A673 (cell line): Measurements from ENCODE around the gene LRRN4CL. TPM values are rescaled to one million over a fixed set of nuclear protein-coding genes. Genes with fewer than 3 reads are reported as not detected.

Experiments used
- BruUV-seq: library from RNA; stranded (reverse); fragments of 400-500 nt; replicated peaks from 2 replicates; lab custom pipeline; 2021; lab: Mats Ljungman, UMichigan
- CTCF ChIA-PET: fragments of 300-600 bp; sonication (Branson Sonifier 250); formaldehyde crosslinking; loops from one replicate; lab custom pipeline; 2022; ENCODE audit warnings: antibody characterized with exemption; lab: Charles Lee
- POLR2A ChIA-PET: fragments of 300-600 bp; sonication (Branson Sonifier 250); formaldehyde crosslinking; loops from one replicate; lab custom pipeline; 2022; ENCODE audit warnings: antibody characterized with exemption; ENCODE audit not compliant: low non-redundant PET; lab: Charles Lee
- DNase-seq: peaks from one replicate; pipeline ENCODE4 v3.0.0-alpha.2; 2015; ENCODE audit warnings: low spot score
- H3K27ac ChIP-seq: fragments of 200-600 bp; sonication (generic); 2 replicates; pipeline ENCODE4 v1.5.1; 2016; ENCODE audit warnings: mixed run types, low read depth, mild to moderate bottlenecking, mixed read lengths, antibody characterized with exemption, low read length; ENCODE audit not compliant: poor library complexity, severe bottlenecking
- H3K27me3 ChIP-seq: fragments of 200-600 bp; sonication (generic); replicated peaks from 2 replicates; pipeline ENCODE4 v1.6.1; 2017; ENCODE audit warnings: mixed run types, low read depth, mild to moderate bottlenecking, mixed read lengths, antibody characterized with exemption, low read length; ENCODE audit not compliant: insufficient read depth, poor library complexity
- H3K36me3 ChIP-seq: fragments of 200-600 bp; sonication (generic); 2 replicates; pipeline ENCODE4 v1.6.1; 2016; ENCODE audit warnings: mixed run types, mild to moderate bottlenecking, mixed read lengths, antibody characterized with exemption, low read length; ENCODE audit not compliant: insufficient read depth, poor library complexity, severe bottlenecking
- H3K4me1 ChIP-seq: fragments of 200-600 bp; sonication (generic); 2 replicates; pipeline ENCODE4 v1.6.1; 2017; ENCODE audit warnings: mixed run types, mild to moderate bottlenecking, mixed read lengths, antibody characterized with exemption, low read length; ENCODE audit not compliant: insufficient read depth, poor library complexity, severe bottlenecking
- H3K4me3 ChIP-seq: fragments of 200-600 bp; sonication (generic); 2 replicates; pipeline ENCODE4 v1.5.1; 2016; ENCODE audit warnings: low read depth, mixed run types, mild to moderate bottlenecking, mixed read lengths, low read length; ENCODE audit not compliant: poor library complexity, severe bottlenecking
- H3K9me3 ChIP-seq: fragments of 200-600 bp; sonication (generic); 2 replicates; pipeline ENCODE4 v1.6.1; 2016; ENCODE audit warnings: mixed run types, low read depth, mild to moderate bottlenecking, mixed read lengths, antibody characterized with exemption, low read length; ENCODE audit not compliant: poor library complexity, severe bottlenecking
- CTCF ChIP-seq: fragments of 300-800, 200-600 bp; sonication (generic); conservative IDR thresholded peaks from 2 replicates; pipeline ENCODE4 v1.5.1; 2017; ENCODE audit warnings: low read depth, mild to moderate bottlenecking, antibody characterized with exemption, low read length, moderate library complexity, mixed read lengths
- EZH2 ChIP-seq: fragments of 200-600 bp; sonication (generic); IDR thresholded peaks from 2 replicates; pipeline ENCODE4 v1.6.1; 2017; ENCODE audit warnings: borderline replicate concordance, low read depth, mild to moderate bottlenecking, mixed read lengths, antibody characterized with exemption, low read length; ENCODE audit not compliant: poor library complexity, severe bottlenecking
- intact Hi-C: fragments of 100-400 bp; cut with micrococcal nuclease; formaldehyde crosslinking; loops from one replicate; pipeline ENCODE4 v1.10.0; 2022; ENCODE audit not compliant: unreplicated experiment
- total RNA-seq: library from RNA; stranded (reverse); gene quantifications from 2 replicates; pipeline ENCODE4 v1.2.3, GENCODE V29; 2021

The LRRN4CL gene
- total RNA-seq, 1 experiment from 2014 or later = 0.37 TPM

GRCh38 chr11:62724171-62724570 is 34.8 kb upstream of the LRRN4CL start:
- DNase-seq = no peak
- H3K4me3 ChIP-seq = peak overlapping the region; percentile 86
- H3K27ac ChIP-seq = peak overlapping the region; percentile 98
- POLR2A ChIA-PET = no interaction called here
- no peaks in the 10 kb centered on the region for H3K27me3 ChIP-seq
- CTCF ChIA-PET = interaction anchor here (0.5 kb wide), 1 partner anchor 64 kb away, joined by 6 read pairs; no protein-coding TSS in a partner anchor
- H3K4me1 ChIP-seq = peaks cover 8% of the 10 kb centered on the region
- peaks cover 61% of the 10 kb centered on the region for H3K36me3 ChIP-seq
- no peak for TF ChIP-seq EZH2
- no peak for TF ChIP-seq CTCF
- no TSS peak for BruUV-seq
- no peaks in the 10 kb centered on the region for H3K9me3 ChIP-seq
- intact Hi-C loops = no loop called here

GRCh38 chr11:62721994-62722393 is 32.7 kb upstream of the LRRN4CL start:
- Histone ChIP-seq H3K9me3 (no peaks in the 10 kb centered on the region), H3K27ac (peak overlapping the region; percentile 10), H3K4me1 (peaks cover 8% of the 10 kb centered on the region), H3K4me3 (no peak overlapping the region), H3K27me3 (no peaks in the 10 kb centered on the region), H3K36me3 (peaks cover 82% of the 10 kb centered on the region)
- DNase-seq = peak; percentile 84
- BruUV-seq = TSS peak; percentile 68
- ChIA-PET POLR2A (no interaction called here), CTCF (no interaction called here)
- intact Hi-C loops = no loop called here
- TF ChIP-seq CTCF (peak; percentile 50), EZH2 (no peak)

- Histone ChIP-seq H3K36me3 (peaks cover 97% of the 10 kb centered on the region), H3K4me1 (peaks cover 4% of the 10 kb centered on the region), H3K9me3 (no peaks in the 10 kb centered on the region), H3K4me3 (no peak overlapping the region), H3K27me3 (no peaks in the 10 kb centered on the region), H3K27ac (no peak overlapping the region)
- BruUV-seq = no TSS peak
- intact Hi-C loops = no loop called here
- peak; percentile 57 for DNase-seq
- TF ChIP-seq EZH2 (no peak), CTCF (no peak)
- CTCF ChIA-PET = no interaction called here
- POLR2A ChIA-PET = interaction anchor here (0.7 kb wide), 1 partner anchor 8 kb away, joined by 3 read pairs; the partner anchor contains the start of gene HNRNPUL2
These were observed 30.1 kb upstream of the LRRN4CL start for GRCh38 chr11:62719302-62719978.
